ENCODE data around the gene ASB6.
A peak's percentile ranks its signal among the peaks of the same experiment; 100 is the strongest.

Gene ASB6

DNA sequence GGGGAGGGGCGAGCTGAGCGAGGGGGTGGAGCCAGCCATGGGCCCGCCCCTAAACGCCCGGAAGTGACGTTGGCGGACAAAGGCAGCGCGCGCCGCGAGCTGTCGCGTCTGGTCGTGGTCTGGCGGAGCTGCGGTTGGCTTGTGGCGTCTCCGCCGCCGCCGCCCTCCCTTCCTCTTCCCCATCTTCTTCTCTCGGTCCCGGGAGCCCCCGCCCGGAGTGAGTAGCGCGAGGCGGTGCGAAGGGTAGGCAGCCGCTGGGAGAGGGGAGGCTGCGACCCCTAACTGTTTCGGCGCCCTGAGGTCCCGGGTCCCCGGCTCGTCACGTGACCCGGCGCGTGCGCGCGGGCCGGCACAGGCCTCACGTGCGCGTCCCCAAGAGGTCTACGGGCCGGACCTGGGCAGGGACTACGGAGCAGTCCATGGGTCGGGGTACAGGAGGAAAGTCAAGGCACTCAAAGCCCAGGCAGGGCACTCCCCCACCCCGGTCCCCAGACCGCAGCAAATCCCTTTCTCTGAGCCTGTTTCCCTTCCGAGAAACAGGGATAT is 15.8 kb downstream of the ASB6 start, which contains the start of gene NTMT1:
NTMT1 (plus strand) TSS at position 85 of the 546 bp plus-strand sequence. CDS start 6,541 bp downstream, outside the sequence.
- Histone ChIP-seq H3K4me1 (ENCODE audit: insufficient read depth, poor library complexity, severe bottlenecking) (peaks cover 18% of the 10 kb centered on the region), H3K36me3 (ENCODE audit: low read depth) (peaks cover 19% of the 10 kb centered on the region; the same call in 1 of the 2 replicates), H3K27me3 (ENCODE audit: insufficient read depth, poor library complexity, severe bottlenecking) (no peaks in the 10 kb centered on the region), H3K4me3 (ENCODE audit: severe bottlenecking) (peak within 1 kb of the TSS; percentile 82), H3K9me3 (ENCODE audit: severe bottlenecking) (no peaks in the 10 kb centered on the region), H3K27ac (ENCODE audit: poor library complexity, severe bottlenecking) (peak within 1 kb of the TSS; percentile 61)
- DNase-seq (ENCODE audit: low spot score) (no peak), ATAC-seq (ENCODE audit: low read depth) (peak; percentile 52)
- TF ChIP-seq, protein P1, sequence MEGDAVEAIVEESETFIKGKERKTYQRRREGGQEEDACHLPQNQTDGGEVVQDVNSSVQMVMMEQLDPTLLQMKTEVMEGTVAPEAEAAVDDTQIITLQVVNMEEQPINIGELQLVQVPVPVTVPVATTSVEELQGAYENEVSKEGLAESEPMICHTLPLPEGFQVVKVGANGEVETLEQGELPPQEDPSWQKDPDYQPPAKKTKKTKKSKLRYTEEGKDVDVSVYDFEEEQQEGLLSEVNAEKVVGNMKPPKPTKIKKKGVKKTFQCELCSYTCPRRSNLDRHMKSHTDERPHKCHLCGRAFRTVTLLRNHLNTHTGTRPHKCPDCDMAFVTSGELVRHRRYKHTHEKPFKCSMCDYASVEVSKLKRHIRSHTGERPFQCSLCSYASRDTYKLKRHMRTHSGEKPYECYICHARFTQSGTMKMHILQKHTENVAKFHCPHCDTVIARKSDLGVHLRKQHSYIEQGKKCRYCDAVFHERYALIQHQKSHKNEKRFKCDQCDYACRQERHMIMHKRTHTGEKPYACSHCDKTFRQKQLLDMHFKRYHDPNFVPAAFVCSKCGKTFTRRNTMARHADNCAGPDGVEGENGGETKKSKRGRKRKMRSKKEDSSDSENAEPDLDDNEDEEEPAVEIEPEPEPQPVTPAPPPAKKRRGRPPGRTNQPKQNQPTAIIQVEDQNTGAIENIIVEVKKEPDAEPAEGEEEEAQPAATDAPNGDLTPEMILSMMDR (IDR thresholded peaks at IDR 0.05; ENCODE audit: poor library complexity, severe bottlenecking), result no peak

DNA sequence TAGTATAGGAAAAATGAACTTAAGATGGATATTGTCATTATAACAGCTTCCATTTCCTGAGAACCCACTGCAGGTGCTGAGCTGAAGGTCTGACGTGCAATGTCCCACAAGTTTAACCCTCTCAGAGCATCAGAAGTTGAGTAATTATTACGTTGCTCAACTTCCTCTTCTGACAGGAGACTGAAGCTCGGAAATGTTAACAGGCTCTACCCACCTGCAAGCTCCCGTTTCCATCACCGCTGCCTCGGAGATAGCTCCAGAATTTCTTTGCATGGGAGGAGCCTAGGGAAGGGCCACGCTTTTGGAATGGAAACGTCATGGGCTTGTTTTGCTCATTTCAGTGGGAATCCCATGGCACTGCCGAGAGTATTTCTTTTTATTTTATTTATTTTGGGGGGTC is 17.0 kb downstream of the ASB6 start:
- Histone ChIP-seq H3K4me1 (ENCODE audit: insufficient read depth, poor library complexity, severe bottlenecking) (peaks cover 18% of the 10 kb centered on the region), H3K36me3 (ENCODE audit: low read depth) (peaks cover 19% of the 10 kb centered on the region; the same call in 1 of the 2 replicates), H3K9me3 (ENCODE audit: severe bottlenecking) (no peaks in the 10 kb centered on the region), H3K4me3 (ENCODE audit: severe bottlenecking) (peak overlapping the region; percentile 82), H3K27ac (ENCODE audit: poor library complexity, severe bottlenecking) (peak overlapping the region; percentile 61), H3K27me3 (ENCODE audit: insufficient read depth, poor library complexity, severe bottlenecking) (no peaks in the 10 kb centered on the region)
- DNase-seq (ENCODE audit: low spot score) (no peak), ATAC-seq (ENCODE audit: low read depth) (peak; percentile 69)
- TF ChIP-seq, protein P1 (IDR thresholded peaks at IDR 0.05; ENCODE audit: poor library complexity, severe bottlenecking), result no peak

DNA sequence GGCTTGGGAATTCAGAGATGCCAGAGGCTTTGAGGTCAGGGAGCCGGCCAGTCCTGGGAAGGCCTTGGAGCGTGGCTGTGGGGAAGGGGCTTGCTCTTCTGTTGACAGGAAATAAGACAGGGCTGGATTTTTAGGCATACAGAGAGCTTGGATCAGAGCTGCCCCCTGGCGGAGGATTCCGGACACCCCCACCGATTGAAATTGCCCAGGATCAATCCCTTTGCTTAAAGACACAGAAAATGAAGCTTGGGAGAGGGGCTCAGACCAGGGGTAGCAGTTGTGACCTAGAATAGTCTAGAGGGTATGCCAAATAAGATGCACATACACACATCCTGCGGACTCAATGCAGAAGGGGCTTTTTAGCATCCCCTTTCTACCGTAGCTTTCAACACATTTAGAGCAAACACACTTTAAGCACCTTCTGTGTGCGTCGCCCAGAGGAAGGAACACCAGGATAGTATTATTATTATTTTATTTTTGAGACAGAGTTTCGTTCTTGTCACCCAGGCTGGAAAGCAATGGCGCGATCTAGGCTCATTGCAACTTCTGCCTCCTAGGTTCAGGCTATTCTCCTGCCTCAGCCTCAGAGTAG is 17.7 kb downstream of the ASB6 start:
- Histone ChIP-seq H3K4me3 (ENCODE audit: severe bottlenecking) (no peak overlapping the region), H3K27me3 (ENCODE audit: insufficient read depth, poor library complexity, severe bottlenecking) (no peaks in the 10 kb centered on the region), H3K36me3 (ENCODE audit: low read depth) (peaks cover 19% of the 10 kb centered on the region; the same call in 1 of the 2 replicates), H3K9me3 (ENCODE audit: severe bottlenecking) (no peaks in the 10 kb centered on the region), H3K27ac (ENCODE audit: poor library complexity, severe bottlenecking) (peak overlapping the region; percentile 61), H3K4me1 (ENCODE audit: insufficient read depth, poor library complexity, severe bottlenecking) (peaks cover 18% of the 10 kb centered on the region)
- DNase-seq (ENCODE audit: low spot score), result no peak
- ATAC-seq (ENCODE audit: low read depth), result no peak
- TF ChIP-seq, protein P1 (IDR thresholded peaks at IDR 0.05; ENCODE audit: poor library complexity, severe bottlenecking), result peak; percentile 91

DNA sequence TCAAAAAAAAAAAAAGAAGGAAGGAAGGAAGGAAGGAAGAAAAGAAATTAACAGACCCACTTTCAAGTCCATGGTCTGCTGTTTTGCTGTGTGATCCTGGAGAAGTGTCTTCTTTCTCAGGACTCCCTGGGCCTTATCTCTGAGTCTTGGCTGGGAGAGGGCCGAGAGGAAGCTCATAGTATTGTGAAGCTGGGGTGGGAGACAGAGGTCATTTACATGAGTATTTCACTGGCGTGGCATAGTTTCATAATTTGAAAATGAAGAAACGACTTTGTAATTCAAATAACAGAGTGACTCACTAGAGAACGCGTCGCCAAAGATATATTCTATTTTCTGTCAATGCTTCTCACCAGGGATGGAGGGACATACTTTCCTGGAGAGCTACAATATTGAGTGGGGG is 18.6 kb downstream of the ASB6 start:
- TF ChIP-seq, protein P1 (IDR thresholded peaks at IDR 0.05; ENCODE audit: poor library complexity, severe bottlenecking), result no peak
- DNase-seq (ENCODE audit: low spot score) (no peak), ATAC-seq (ENCODE audit: low read depth) (no peak)
- no peak overlapping the region for H3K4me3 ChIP-seq (ENCODE audit: severe bottlenecking)
- no peaks in the 10 kb centered on the region for H3K27me3 ChIP-seq (ENCODE audit: insufficient read depth, poor library complexity, severe bottlenecking)
- no peaks in the 10 kb centered on the region for H3K9me3 ChIP-seq (ENCODE audit: severe bottlenecking)
- H3K4me1 ChIP-seq (ENCODE audit: insufficient read depth, poor library complexity, severe bottlenecking), result peaks cover 18% of the 10 kb centered on the region
- no peak overlapping the region for H3K27ac ChIP-seq (ENCODE audit: poor library complexity, severe bottlenecking)
- H3K36me3 ChIP-seq (ENCODE audit: low read depth), result peaks cover 10% of the 10 kb centered on the region; the same call in 1 of the 2 replicates
